Amygdala (tissue), 56 donors: ENCODE results near the gene GAS2L2.

Experiments
- DNase-seq, 56 donors: peaks; one replicate each; lab custom pipeline; 2025; lab: John Stamatoyannopoulos, UW

Gene GAS2L2

DNA sequence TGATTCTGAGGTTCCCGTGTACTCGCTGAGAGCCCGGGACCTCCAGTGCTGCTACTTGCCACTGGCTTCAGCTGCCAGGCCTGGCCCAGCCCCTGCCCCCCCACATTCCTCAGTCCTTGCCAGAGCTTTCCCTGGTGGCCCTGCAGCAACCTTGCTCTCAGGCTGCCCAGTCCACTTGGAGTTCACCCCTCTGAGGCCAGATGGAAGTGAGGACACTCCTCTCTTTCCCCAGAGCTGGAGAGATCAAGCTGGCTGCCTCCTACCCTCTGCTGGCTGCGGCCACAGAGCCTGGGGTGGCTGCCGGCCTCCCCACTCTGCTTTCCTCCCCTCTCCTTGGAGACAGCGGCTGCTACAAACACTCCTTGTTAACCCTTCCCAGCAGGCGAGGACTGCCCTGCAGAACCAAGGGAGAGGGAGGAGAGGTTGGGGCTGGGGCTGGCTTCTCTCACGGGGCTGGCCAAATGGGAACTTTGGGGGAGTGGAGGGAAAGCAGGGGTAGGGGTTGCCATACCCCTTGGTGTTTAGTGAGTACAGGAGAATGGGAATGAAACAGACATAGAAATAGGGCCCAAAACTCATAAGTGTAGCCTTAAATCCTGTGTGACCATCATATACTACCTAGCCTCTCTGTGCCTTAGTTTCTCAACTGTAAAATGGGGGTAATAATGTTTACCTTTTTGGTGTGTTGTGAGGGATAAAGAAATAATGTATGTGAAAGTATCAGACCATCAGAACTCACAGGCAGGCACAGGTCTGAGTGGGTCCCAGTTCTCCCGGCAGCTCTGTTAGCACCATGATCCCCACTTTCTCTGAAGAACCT is at the start of gene GAS2L2:
Gene GAS2L2 (minus strand): TSS at position 295 of the 820 bp plus-strand sequence. CDS start 389 bp downstream, outside the sequence.
- DNase-seq, result peak in 10 of 56 donors; percentile 4 to 33 (median 16)

GRCh38 chr17:35801583-35802224 is 48.7 kb upstream of the GAS2L2 start:
- DNase-seq, result peak in 39 of 56 donors; percentile 7 to 76 (median 52)

- peak in 36 of 56 donors; percentile 19 to 74 (median 44) for DNase-seq
Observed at GRCh38 chr17:35799942-35800341, 46.9 kb upstream of the GAS2L2 start.

DNA sequence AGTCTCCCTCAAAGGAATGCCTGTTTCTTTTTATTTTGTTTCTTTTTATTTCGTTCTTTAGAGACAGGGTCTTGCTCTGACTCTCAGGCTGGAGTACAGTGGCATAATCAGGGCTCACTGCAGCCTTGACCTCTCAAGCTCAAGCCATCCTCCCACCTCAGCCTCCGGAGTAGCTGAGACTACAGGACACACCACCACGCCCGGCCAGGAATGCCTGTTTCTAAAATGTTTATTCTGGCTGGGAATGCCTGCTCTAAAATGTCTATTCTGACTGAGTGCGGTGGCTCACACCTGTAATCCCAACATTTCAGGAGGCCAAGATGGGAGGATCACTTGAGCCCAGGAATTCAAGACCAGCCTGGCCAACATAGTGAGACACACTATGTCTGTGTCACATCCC is 44.9 kb upstream of the GAS2L2 start:
- DNase-seq, result no peak

DNA sequence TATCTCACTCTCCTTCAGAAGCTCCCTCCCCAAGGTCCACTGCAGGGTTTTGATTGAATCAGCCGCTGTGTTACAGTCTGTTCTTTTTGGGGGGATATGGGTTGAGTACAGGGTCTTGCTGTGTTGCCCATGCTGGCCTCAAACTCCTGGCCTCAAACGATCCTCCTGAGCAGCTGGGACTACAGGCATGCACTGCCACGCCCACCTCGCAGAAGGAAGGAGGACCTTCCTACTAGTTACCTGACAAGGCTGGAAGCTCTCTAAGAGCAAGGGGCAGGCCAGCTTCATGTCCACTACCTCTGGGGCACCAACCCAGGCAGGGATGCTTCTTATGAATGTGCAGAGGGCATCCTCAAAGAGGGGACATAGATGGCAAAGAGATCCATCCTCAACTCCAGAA is 44.3 kb upstream of the GAS2L2 start:
- DNase-seq, result no peak

GRCh38 chr17:35796942-35797341 is 43.9 kb upstream of the GAS2L2 start:
- no peak for DNase-seq

DNA sequence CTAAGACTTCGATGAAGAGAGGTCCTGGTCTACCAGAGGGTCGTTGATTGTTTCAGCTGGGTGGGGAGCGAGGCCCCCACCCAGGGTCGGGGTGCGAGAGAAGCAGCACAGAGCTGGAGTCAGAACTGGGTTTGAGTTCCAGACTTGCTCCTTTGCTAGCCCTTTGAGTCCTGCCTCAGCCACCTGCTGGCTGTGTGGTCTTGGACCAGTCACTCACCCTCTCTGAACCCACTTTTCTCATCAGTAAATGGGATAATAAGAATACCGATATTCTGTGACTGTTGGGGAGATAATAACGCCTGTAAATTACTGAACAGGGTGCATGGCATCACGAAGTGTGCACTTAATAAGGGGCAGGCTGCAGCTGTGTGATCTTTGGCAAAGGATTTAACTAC is 42.8 kb upstream of the GAS2L2 start:
- DNase-seq, result no peak

DNA sequence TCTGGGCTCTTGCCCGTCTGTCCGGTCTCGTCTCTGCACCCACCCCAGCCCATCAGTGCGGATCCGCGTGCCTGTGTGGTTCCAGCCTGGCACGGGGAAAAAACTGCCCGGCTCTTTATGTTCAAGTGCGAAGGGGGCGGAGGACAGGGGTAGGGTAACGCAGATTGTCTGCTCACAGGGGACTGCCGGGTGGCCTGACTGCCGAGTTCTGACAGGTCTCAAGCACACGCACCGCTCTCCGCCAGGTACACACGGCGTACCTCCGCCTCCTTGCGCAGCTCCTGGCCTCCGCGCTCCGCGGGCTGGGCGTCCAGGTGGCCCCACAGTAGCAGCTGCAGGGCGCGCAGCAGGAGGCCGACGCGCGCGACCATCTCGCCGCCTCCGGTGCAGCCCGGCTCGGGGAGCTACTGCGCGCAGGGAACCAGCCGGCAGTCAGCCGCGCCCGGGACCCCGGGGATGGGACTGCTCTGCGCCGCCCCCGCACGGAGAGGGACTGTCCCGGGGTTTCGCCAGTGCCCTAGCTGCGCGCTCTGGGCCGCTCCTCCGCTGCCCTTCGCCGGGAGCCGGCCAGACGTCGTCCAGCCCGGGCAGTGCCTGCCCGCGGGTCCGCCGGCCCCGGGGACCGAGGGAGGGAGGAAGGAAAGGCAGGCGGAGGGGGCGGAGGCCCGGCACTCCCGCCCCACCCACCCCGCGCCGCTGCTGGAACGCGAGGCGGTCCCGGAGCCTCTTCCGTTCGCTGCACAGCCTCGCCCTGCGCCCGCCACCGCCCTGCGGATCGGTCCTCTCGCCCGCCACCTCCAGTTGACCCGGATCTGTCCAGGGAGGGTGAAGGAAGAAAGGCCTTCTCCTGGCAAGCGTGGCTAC is 42.2 kb upstream of the GAS2L2 start, which contains the start of gene MMP28:
Gene MMP28 (minus strand): TSS at position 635 of the 864 bp plus-strand sequence. CDS start 264 bp downstream, at position 371.
- DNase-seq, result peak in 4 of 56 donors; percentile 18 to 32 (median 24)

- DNase-seq, result peak in 6 of 56 donors; percentile 18 to 47 (median 20)
Observed at GRCh38 chr17:35793257-35793656, 40.2 kb upstream of the GAS2L2 start.

DNA sequence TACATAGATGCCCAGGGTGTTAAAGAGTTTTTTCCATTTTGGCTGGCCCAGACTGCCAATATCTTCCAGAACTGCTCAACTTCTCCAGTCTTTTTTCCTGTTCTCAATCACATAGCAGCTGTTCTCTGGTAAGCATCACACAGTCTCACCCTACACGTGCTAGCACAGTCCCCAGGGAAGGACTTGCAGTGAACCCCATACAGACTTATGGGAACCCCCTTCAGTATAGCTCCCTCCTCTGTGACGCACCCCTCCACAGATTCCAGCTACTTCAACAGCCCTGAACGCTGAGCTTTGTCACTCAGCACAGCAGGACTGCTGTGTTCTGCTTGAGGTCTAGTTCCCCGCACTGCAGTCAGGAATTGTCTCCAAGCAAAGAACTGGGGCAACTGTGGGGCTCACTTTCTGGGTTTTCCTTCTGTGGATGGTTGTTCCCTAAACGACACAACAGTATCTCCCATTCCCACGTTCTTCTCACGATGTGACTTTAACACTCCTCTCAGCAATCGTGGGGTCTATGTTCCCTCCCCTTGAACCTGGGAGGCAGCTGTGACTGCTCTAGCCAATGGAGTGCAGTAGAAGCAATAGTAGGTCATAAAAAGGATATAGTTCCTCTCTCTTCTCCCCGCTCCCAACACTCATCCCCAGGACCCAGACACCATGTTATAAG is 38.8 kb upstream of the GAS2L2 start:
- DNase-seq, result no peak

DNA sequence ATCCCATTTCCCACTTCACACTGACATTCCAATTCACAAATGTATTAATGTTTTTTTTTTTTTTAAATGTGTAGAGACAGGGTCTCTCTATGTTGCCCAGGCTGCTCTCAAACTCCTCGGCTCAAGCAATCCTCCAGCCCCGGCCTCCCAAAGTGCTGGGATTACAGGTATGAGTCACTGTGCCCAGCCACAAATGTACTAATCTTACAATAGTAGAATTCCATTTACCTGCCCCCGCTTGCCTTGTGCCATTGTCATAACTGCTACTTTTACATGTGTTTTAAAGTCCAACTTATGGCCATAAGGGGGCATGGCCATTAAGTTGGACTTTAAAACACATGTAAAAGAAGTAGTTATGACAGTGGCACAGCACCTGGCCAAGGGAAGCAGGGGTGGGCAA is 37.8 kb upstream of the GAS2L2 start:
- DNase-seq, result no peak

- no peak for DNase-seq
Observed at GRCh38 chr17:35788477-35789368, 35.7 kb upstream of the GAS2L2 start.

- DNase-seq, result no peak
Observed at GRCh38 chr17:35786941-35787432, 33.9 kb upstream of the GAS2L2 start.

GRCh38 chr17:35784895-35785294 is 31.9 kb upstream of the GAS2L2 start:
- DNase-seq, result no peak

DNA sequence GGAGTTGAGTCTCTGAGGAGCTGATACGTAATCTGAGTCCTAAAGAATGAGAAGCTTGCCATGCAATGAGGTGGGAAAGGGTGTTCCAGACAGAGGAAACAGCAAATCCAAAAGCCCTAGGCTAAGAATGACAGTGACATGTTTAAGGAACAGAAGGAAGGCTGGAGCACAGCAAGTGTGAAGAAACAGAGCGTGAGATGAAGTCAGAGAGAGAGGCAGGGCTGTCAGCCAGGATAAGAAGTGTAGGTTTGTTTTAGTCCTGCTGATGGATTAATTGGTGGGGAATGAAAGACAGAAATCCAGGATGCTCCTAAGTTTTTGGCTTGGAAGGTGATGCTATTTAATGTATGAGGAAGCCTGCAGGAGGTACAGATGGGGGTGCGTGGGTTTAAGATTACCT is 27.9 kb upstream of the GAS2L2 start:
- DNase-seq, result no peak

DNA sequence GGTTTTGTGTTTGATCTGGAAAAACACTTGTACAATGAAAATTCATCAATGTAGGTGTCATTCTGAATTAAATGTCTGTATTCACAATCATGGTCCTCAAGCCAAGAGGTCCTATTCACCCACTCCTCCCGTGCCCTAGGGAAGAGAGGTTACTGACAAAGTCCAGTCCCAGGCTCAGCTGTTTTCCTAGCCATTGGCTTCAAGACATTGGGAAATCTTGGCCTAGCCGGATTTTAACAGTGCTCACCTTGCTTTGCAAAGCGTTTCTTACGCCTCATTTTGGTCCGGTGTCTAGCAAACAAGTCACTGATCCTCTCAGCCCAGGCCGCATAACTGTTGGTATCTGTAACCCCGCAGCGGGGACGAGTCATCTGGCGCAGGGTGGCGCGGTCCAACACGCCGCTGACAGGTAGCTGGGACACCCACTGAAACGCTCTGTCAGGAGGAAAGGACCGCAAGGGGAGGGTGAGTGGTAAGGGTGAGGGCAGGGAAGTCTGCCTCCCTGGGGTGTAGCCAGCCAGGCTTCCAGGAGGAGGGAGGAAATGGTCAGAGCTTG is 25.7 kb upstream of the GAS2L2 start:
- no peak for DNase-seq

DNA sequence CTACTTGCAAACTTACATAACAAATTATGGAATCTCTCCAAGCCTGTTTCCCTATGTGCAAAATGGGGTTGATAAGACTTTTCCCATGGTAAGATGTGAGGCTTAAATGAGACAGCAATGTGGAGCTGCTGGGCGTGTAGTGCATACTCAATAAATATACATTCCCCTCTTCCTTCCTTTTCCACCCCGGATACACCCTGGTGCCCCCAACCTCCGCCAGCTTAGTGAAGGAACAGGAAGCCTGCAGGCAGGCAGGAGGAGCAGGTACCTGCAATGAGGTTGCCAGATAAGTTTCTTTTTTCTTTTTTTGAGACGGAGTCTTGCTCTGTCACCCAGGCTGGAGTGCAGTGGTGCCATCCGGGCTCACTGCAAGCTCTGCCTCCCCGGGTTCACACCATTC is 22.5 kb upstream of the GAS2L2 start:
- no peak for DNase-seq

GRCh38 chr17:35775039-35775438 is 22.0 kb upstream of the GAS2L2 start:
- DNase-seq, result no peak

- DNase-seq, result peak in 25 of 56 donors; percentile 8 to 66 (median 36)
Observed at GRCh38 chr17:35774499-35774898, 21.5 kb upstream of the GAS2L2 start.
